GM12872 (cell line): Measurements from ENCODE around the gene ADAMTS5.

Experiments used
- TF ChIP-seq, protein P1 (sequence below): IDR thresholded peaks from 3 replicates; pipeline ENCODE4 v1.5.1; 2011; ENCODE audit warnings: low read depth, mild to moderate bottlenecking, low read length, moderate library complexity; ENCODE audit not compliant: insufficient read depth

ADAMTS5 gene

DNA sequence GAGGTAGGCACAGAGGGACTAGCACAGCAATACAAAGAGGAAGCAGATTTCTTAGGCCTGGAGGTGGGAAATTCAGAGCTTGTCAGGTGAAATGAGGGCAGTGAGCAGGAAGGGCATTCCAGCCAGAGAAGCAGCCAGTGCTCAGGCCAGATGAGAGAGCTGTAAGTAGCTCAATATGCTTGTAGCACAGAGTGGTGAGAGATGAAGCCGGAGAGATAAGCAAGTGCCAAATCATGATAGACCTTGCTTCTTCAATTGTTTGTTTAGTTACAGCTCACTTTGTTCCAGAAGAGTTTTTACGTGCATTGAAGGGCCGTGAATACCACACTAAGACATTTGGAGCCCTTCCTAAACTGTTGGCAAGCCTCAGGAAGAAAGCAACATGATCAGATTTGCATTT, 79.6 kb downstream of the ADAMTS5 start:
- TF ChIP-seq, protein P1, sequence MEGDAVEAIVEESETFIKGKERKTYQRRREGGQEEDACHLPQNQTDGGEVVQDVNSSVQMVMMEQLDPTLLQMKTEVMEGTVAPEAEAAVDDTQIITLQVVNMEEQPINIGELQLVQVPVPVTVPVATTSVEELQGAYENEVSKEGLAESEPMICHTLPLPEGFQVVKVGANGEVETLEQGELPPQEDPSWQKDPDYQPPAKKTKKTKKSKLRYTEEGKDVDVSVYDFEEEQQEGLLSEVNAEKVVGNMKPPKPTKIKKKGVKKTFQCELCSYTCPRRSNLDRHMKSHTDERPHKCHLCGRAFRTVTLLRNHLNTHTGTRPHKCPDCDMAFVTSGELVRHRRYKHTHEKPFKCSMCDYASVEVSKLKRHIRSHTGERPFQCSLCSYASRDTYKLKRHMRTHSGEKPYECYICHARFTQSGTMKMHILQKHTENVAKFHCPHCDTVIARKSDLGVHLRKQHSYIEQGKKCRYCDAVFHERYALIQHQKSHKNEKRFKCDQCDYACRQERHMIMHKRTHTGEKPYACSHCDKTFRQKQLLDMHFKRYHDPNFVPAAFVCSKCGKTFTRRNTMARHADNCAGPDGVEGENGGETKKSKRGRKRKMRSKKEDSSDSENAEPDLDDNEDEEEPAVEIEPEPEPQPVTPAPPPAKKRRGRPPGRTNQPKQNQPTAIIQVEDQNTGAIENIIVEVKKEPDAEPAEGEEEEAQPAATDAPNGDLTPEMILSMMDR: no peak

DNA sequence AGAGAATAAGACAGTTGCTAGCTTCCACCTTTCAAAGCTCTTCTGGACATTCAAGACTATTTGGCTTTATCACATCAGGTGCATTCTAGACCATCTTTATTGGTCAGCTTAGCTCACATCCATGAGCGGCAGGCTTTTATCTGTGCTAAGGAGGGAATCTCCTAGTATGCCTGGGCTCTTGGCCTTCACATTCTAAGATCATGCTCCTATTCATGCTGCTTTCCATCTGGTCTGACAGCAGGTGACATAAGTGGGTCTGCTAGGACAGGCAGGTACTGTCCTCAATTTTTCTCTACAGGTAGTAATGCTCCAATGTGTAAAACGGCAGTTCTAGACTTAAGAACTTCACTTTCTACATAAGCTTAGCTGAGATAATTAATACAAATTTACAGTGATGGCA, 82.5 kb downstream of the ADAMTS5 start:
- TF ChIP-seq, protein P1: no peak

DNA sequence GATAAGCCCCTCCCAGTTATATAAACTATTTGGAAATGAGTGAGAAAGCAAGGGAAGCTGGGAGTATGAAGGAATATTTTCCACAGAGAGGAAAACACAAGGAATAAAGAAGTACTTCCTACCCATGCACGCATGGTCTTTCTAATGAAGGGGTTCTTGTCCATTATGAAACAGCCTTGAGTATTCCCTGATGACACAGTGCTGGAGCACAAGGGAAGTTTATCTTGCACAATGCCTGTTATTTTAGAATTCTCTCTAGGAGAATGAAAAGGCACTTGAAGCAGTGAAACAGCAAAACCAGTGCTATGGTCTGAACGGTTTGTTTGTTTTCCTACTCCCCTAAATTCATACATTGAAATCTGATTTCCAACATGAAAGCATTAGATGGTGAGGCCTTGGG, 83.1 kb downstream of the ADAMTS5 start:
- TF ChIP-seq, protein P1: no peak

DNA sequence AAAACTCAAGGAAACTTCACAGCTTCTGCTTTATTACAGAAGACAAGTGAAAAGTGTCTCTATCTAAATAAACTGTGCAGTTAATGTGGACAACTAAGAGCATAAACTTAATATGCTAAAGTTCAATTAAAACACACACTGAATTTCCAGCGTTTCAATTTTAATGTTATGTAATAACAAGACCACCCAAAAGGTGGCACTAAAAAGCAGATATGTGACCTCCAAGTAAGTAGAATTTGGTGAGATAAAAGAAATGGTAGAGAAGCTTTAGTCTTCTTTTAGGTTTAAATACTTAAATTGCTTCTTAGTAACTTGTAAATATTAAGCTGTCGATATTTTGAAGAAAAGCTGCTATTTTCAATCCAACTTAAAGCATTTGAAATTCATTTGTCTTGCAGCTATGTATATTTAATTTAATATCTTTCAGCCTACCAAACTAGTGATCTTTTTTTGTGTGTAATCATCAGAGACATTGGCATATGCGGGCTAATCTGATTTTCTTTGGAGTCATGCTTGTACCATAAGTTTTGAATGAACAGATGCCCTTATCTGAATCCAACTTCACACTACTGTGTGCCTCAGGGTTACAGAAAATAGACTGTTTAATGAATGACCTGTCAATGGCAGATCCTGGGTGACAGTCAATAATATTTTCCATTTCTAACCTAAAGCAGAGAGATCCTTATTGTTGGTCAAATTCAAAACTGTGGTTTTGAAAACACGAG, 85.2 kb downstream of the ADAMTS5 start:
- TF ChIP-seq, protein P1: no peak

DNA sequence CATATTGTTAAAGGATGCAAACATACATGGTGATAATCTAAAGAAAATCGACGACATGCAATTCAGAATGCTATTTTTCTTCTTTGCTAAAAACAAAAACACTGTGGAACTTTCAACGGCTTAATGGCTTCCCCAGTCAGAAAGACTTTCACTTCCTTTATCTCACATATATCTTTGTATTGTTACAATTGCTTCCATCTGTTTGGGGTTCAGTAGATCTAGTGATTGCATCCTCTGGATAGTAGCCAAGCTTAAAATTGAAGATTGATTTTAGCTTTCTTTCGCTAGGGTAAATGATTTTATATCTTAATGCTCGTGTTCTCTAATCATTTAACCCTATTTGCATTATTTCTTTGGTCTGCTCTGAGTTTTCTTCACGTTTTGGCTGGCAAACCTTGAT, 89.9 kb downstream of the ADAMTS5 start:
- TF ChIP-seq, protein P1: no peak

DNA sequence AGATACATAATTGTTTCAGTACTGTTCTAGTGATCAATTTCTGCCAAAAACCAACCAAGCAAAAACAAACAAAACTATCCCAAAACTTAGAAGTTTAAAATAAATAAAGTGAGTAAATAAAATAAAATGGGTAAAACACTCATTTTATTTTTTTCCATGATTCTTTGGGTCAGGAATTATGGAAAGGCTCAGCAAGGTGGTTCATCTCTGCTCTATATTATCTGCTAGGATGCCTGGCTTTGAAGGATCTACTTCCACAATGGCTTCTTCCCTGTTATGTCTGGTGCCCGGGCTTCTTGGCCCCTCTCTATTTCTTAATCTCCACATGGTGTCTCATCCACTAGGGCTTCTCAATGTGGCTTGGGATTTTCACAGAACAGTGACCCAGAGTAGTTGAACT, 92.5 kb downstream of the ADAMTS5 start:
- TF ChIP-seq, protein P1: no peak
